Progenitor cell of endocrine pancreas (in vitro differentiated cells): ENCODE data around the gene GPRASP3. TPM values are rescaled to one million over a fixed set of nuclear protein-coding genes. Genes with fewer than 3 reads are reported as not detected.

Source experiments
- DNase-seq: peaks from one replicate; pipeline ENCODE4 v3.0.0; 2021; ENCODE audit warnings: low spot score; ENCODE audit not compliant: unreplicated experiment
- H3K27ac Mint-ChIP-seq: 2 replicates; pipeline ENCODE4 v1.8.0; 2021; ENCODE audit warnings: mild to moderate bottlenecking, moderate library complexity, mixed read lengths
- H3K27me3 Mint-ChIP-seq: 2 replicates; pipeline ENCODE4 v1.8.0; 2021; ENCODE audit warnings: mixed read lengths
- H3K36me3 Mint-ChIP-seq: 2 replicates; pipeline ENCODE4 v1.8.0; 2022; ENCODE audit warnings: mixed read lengths; ENCODE audit not compliant: insufficient read depth
- H3K4me1 Mint-ChIP-seq: 2 replicates; pipeline ENCODE4 v1.8.0; 2021; ENCODE audit warnings: low read depth, mixed read lengths
- H3K4me3 Mint-ChIP-seq: 2 replicates; pipeline ENCODE4 v1.8.0; 2021; ENCODE audit warnings: low read depth, mild to moderate bottlenecking, moderate library complexity, mixed read lengths
- H3K9me3 Mint-ChIP-seq: 2 replicates; pipeline ENCODE4 v1.8.0; 2021; ENCODE audit warnings: low read depth, mixed read lengths
- CTCF ChIP-seq: fragments of 200-600 bp; sonication (generic); IDR thresholded peaks from one replicate; pipeline ENCODE4 v1.5.0; 2021; ENCODE audit warnings: antibody characterized with exemption, mild to moderate bottlenecking; ENCODE audit not compliant: unreplicated experiment
- total RNA-seq: library from RNA; stranded (reverse); gene quantifications from 2 replicates; pipeline ENCODE4 v1.2.1, GENCODE V29; 2021

Gene GPRASP3
- total RNA-seq, 1 donor from 2014 or later = 8.9 TPM

DNA sequence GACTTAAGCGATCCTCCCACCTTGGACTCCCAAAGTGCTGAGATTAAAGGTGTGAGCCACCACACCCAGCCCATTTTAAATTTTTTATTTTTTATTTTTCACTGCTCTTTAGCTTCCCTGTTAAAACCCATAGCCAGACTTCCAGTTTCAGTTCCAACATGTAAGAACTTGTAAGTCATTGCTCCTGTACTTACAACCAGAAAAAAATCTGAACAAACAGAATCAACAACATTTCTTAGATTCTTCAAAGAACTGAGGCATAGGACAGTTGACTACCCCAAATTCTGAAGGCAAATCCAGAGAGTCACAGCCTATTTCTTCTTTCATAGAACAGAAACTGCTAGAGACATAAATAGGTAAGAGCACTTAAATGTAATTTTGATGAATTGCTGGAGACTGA, 8.1 kb downstream of the GPRASP3 start:
- no peak for TF ChIP-seq CTCF
- peaks cover under 1% of the 10 kb centered on the region for H3K36me3 Mint-ChIP-seq
- H3K27me3 Mint-ChIP-seq = no peaks in the 10 kb centered on the region
- H3K4me1 Mint-ChIP-seq = no peaks in the 10 kb centered on the region
- H3K27ac Mint-ChIP-seq = no peak overlapping the region
- peaks cover 12% of the 10 kb centered on the region for H3K9me3 Mint-ChIP-seq
- H3K4me3 Mint-ChIP-seq = no peak overlapping the region
- no peak for DNase-seq

- Mint-ChIP-seq H3K4me1 (peaks cover 3% of the 10 kb centered on the region), H3K9me3 (peaks cover 12% of the 10 kb centered on the region), H3K4me3 (no peak overlapping the region), H3K27me3 (no peaks in the 10 kb centered on the region), H3K36me3 (peaks cover 1% of the 10 kb centered on the region), H3K27ac (peak overlapping the region; percentile 4)
- no peak for DNase-seq
- TF ChIP-seq CTCF = no peak
These were observed 19.1 kb downstream of the GPRASP3 start for GRCh38 chrX:102739657-102740056.

- no peaks in the 10 kb centered on the region for H3K27me3 Mint-ChIP-seq
- TF ChIP-seq CTCF = no peak
- H3K4me3 Mint-ChIP-seq = no peak overlapping the region
- H3K9me3 Mint-ChIP-seq = peaks cover 12% of the 10 kb centered on the region
- DNase-seq = no peak
- H3K36me3 Mint-ChIP-seq = peaks cover 2% of the 10 kb centered on the region
- peaks cover 3% of the 10 kb centered on the region for H3K4me1 Mint-ChIP-seq
- no peak overlapping the region for H3K27ac Mint-ChIP-seq
These were observed 23.8 kb downstream of the GPRASP3 start for GRCh38 chrX:102744307-102744706.

DNA sequence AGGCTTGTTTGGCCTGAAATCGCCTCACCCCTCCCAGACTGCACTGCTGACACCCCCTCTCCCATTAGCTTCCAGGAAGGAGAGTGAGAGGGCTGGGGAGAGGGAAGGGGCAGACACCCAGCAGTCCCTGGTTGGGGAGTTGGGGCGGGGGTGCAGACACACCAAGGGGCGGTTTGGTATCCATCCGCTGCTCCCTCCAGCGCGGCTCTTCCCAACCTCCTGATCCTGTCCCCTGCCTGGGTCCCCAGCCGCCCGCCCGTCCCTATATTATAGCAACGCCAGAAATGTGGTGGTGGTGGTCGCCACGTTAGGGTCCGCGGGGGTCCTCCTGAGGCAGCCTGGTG, 24.9 kb downstream of the GPRASP3 start:
- peaks cover 2% of the 10 kb centered on the region for H3K36me3 Mint-ChIP-seq
- no peak for DNase-seq
- H3K27ac Mint-ChIP-seq = no peak overlapping the region
- H3K9me3 Mint-ChIP-seq = peaks cover 12% of the 10 kb centered on the region
- H3K27me3 Mint-ChIP-seq = no peaks in the 10 kb centered on the region
- H3K4me1 Mint-ChIP-seq = no peaks in the 10 kb centered on the region
- peak overlapping the region; percentile 49 for H3K4me3 Mint-ChIP-seq
- no peak for TF ChIP-seq CTCF

- no peak for DNase-seq
- H3K27ac Mint-ChIP-seq = no peak overlapping the region
- no peaks in the 10 kb centered on the region for H3K4me1 Mint-ChIP-seq
- TF ChIP-seq CTCF = no peak
- peaks cover 2% of the 10 kb centered on the region for H3K36me3 Mint-ChIP-seq
- no peaks in the 10 kb centered on the region for H3K27me3 Mint-ChIP-seq
- peak overlapping the region; percentile 49 for H3K4me3 Mint-ChIP-seq
- peaks cover 12% of the 10 kb centered on the region for H3K9me3 Mint-ChIP-seq
These were observed 25.5 kb downstream of the GPRASP3 start for GRCh38 chrX:102745857-102746584.
